ENCODE measurements around the gene MYRFL.

Gene MYRFL

DNA sequence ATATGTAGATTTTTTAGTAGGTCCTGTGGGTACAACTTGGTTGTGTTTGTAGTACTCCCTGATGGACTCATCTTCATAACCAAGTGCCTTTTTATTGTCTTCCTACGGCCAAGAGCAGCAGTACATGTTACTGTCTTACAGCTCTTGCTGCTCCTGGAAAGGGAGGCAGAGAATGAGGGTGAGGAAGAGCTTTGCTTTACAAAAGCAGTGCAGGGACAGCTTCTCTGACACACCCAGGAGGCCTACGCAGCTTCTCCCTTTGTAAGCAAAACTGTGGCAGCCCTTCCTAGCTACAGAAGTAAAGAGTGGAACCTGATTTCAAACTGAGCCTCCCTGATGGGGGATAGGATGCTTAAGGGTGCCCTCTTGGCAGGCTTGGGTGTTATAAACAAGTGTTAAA, 18.6 kb downstream of the MYRFL start:
- no peak overlapping the region for H2BK5ac ChIP-seq (ENCODE audit: low read depth, low read length, poor library complexity)
- H3K18ac ChIP-seq (ENCODE audit: low read length): no peak overlapping the region
- H3K23ac ChIP-seq (ENCODE audit: low read length): no peak overlapping the region
- no peak overlapping the region for H4K8ac ChIP-seq (ENCODE audit: low read depth, low read length)
- no peak for DNase-seq
- H3K14ac ChIP-seq (ENCODE audit: low read length): no peak overlapping the region
- no CpG with 5 or more reads among the region's 2 CpGs for WGBS (ENCODE audit: extremely low coverage, insufficient coverage, insufficient read length)
- H3K4me1 ChIP-seq (ENCODE audit: control insufficient read depth in 1 of 2, insufficient read depth in 2 of 2, low read length in 2 of 2): no peaks in the 10 kb centered on the region
- no peaks in the 10 kb centered on the region for H3K79me2 ChIP-seq (ENCODE audit: control insufficient read depth, insufficient read depth, low read length, poor library complexity)
- H3K79me1 ChIP-seq (ENCODE audit: low read length): no peaks in the 10 kb centered on the region
- no peaks in the 10 kb centered on the region for H3K9me3 ChIP-seq (ENCODE audit: insufficient read depth, low read depth, low read length)
- no peak overlapping the region for H3K4me2 ChIP-seq (ENCODE audit: low read length)
- no peak overlapping the region for H3K4ac ChIP-seq (ENCODE audit: low read depth, low read length)
- H3K4me3 ChIP-seq (ENCODE audit: low read depth, low read length): no peak overlapping the region
- H2BK120ac ChIP-seq (ENCODE audit: insufficient read depth, low read length, poor library complexity): no peak overlapping the region
- no peak overlapping the region for H2AFZ ChIP-seq (ENCODE audit: insufficient read depth, low read length, poor library complexity)
- H3K9ac ChIP-seq (ENCODE audit: low read length): no peak overlapping the region
- H4K91ac ChIP-seq (ENCODE audit: low read depth, low read length): no peak overlapping the region
- no peaks in the 10 kb centered on the region for H3K36me3 ChIP-seq (ENCODE audit: control insufficient read depth in 1 of 2, insufficient read depth in 2 of 2, low read length in 2 of 2)
- no peak overlapping the region for H2BK12ac ChIP-seq (ENCODE audit: low read length)
- H4K12ac ChIP-seq (ENCODE audit: low read depth, low read length): no peak overlapping the region
- no peaks in the 10 kb centered on the region for H3K27me3 ChIP-seq (ENCODE audit: insufficient read depth, low read length)
- no peak overlapping the region for H2AK5ac ChIP-seq (ENCODE audit: low read length)
- no peak overlapping the region for H3K27ac ChIP-seq (ENCODE audit: low read depth, low read length)

GRCh38 chr12:69844416-69844815, 19.4 kb downstream of the MYRFL start:
- H2AK5ac ChIP-seq (ENCODE audit: low read length): no peak overlapping the region
- H3K27ac ChIP-seq (ENCODE audit: low read depth, low read length): no peak overlapping the region
- no peaks in the 10 kb centered on the region for H3K27me3 ChIP-seq (ENCODE audit: insufficient read depth, low read length)
- no peak overlapping the region for H3K18ac ChIP-seq (ENCODE audit: low read length)
- H3K4ac ChIP-seq (ENCODE audit: low read depth, low read length): no peak overlapping the region
- H3K36me3 ChIP-seq (ENCODE audit: control insufficient read depth in 1 of 2, insufficient read depth in 2 of 2, low read length in 2 of 2): no peaks in the 10 kb centered on the region
- H3K4me3 ChIP-seq (ENCODE audit: low read depth, low read length): no peak overlapping the region
- H4K91ac ChIP-seq (ENCODE audit: low read depth, low read length): no peak overlapping the region
- H3K4me2 ChIP-seq (ENCODE audit: low read length): no peak overlapping the region
- no peak overlapping the region for H3K14ac ChIP-seq (ENCODE audit: low read length)
- no peak overlapping the region for H2AFZ ChIP-seq (ENCODE audit: insufficient read depth, low read length, poor library complexity)
- no peak overlapping the region for H2BK12ac ChIP-seq (ENCODE audit: low read length)
- DNase-seq: no peak
- H4K12ac ChIP-seq (ENCODE audit: low read depth, low read length): no peak overlapping the region
- no peaks in the 10 kb centered on the region for H3K9me3 ChIP-seq (ENCODE audit: insufficient read depth, low read depth, low read length)
- H3K79me2 ChIP-seq (ENCODE audit: control insufficient read depth, insufficient read depth, low read length, poor library complexity): no peaks in the 10 kb centered on the region
- WGBS (ENCODE audit: extremely low coverage, insufficient coverage, insufficient read length): no CpG with 5 or more reads among the region's 7 CpGs
- H3K4me1 ChIP-seq (ENCODE audit: control insufficient read depth in 1 of 2, insufficient read depth in 2 of 2, low read length in 2 of 2): no peaks in the 10 kb centered on the region
- H2BK120ac ChIP-seq (ENCODE audit: insufficient read depth, low read length, poor library complexity): no peak overlapping the region
- H3K79me1 ChIP-seq (ENCODE audit: low read length): no peaks in the 10 kb centered on the region
- no peak overlapping the region for H4K8ac ChIP-seq (ENCODE audit: low read depth, low read length)
- no peak overlapping the region for H3K9ac ChIP-seq (ENCODE audit: low read length)
- H2BK5ac ChIP-seq (ENCODE audit: low read depth, low read length, poor library complexity): no peak overlapping the region
- no peak overlapping the region for H3K23ac ChIP-seq (ENCODE audit: low read length)

- no peaks in the 10 kb centered on the region for H3K27me3 ChIP-seq (ENCODE audit: insufficient read depth, low read length)
- no peak overlapping the region for H2BK5ac ChIP-seq (ENCODE audit: low read depth, low read length, poor library complexity)
- no peaks in the 10 kb centered on the region for H3K79me2 ChIP-seq (ENCODE audit: control insufficient read depth, insufficient read depth, low read length, poor library complexity)
- no peak overlapping the region for H4K91ac ChIP-seq (ENCODE audit: low read depth, low read length)
- no peaks in the 10 kb centered on the region for H3K36me3 ChIP-seq (ENCODE audit: control insufficient read depth in 1 of 2, insufficient read depth in 2 of 2, low read length in 2 of 2)
- no peak overlapping the region for H2BK12ac ChIP-seq (ENCODE audit: low read length)
- H2BK120ac ChIP-seq (ENCODE audit: insufficient read depth, low read length, poor library complexity): no peak overlapping the region
- H3K9me3 ChIP-seq (ENCODE audit: insufficient read depth, low read depth, low read length): no peaks in the 10 kb centered on the region
- no peak overlapping the region for H3K9ac ChIP-seq (ENCODE audit: low read length)
- no peak overlapping the region for H2AFZ ChIP-seq (ENCODE audit: insufficient read depth, low read length, poor library complexity)
- no peaks in the 10 kb centered on the region for H3K4me1 ChIP-seq (ENCODE audit: control insufficient read depth in 1 of 2, insufficient read depth in 2 of 2, low read length in 2 of 2)
- no peak overlapping the region for H2AK5ac ChIP-seq (ENCODE audit: low read length)
- no peak overlapping the region for H3K4ac ChIP-seq (ENCODE audit: low read depth, low read length)
- no peak overlapping the region for H4K8ac ChIP-seq (ENCODE audit: low read depth, low read length)
- no peak overlapping the region for H4K12ac ChIP-seq (ENCODE audit: low read depth, low read length)
- H3K18ac ChIP-seq (ENCODE audit: low read length): no peak overlapping the region
- no peak overlapping the region for H3K23ac ChIP-seq (ENCODE audit: low read length)
- H3K27ac ChIP-seq (ENCODE audit: low read depth, low read length): no peak overlapping the region
- no CpG with 5 or more reads among the region's 4 CpGs for WGBS (ENCODE audit: extremely low coverage, insufficient coverage, insufficient read length)
- H3K4me3 ChIP-seq (ENCODE audit: low read depth, low read length): no peak overlapping the region
- no peak overlapping the region for H3K14ac ChIP-seq (ENCODE audit: low read length)
- no peak overlapping the region for H3K4me2 ChIP-seq (ENCODE audit: low read length)
- DNase-seq: no peak
- no peaks in the 10 kb centered on the region for H3K79me1 ChIP-seq (ENCODE audit: low read length)
Observed at GRCh38 chr12:69844836-69845235, 19.8 kb downstream of the MYRFL start.

DNA sequence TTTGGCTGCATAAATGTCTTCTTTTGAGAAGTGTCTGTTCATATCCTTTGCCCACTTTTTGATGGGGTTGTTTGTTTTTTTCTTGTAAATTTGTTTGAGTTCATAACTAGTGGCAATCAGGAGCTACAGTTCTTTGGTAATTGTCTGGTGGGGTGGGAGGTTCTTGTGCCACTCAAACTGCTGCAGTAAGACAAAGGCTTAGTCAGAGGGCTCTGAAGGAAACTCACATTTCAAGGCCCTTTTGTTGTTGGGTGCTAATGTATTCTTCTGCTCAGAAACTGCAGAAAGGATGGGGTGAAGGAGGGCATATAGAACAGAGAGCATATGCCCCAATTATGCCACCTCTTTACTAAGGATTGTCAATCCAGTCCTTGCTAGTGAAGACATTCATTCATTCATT, 21.9 kb downstream of the MYRFL start:
- H3K9me3 ChIP-seq (ENCODE audit: insufficient read depth, low read depth, low read length): no peaks in the 10 kb centered on the region
- no peaks in the 10 kb centered on the region for H3K27me3 ChIP-seq (ENCODE audit: insufficient read depth, low read length)
- no peak overlapping the region for H3K4me3 ChIP-seq (ENCODE audit: low read depth, low read length)
- no peak overlapping the region for H4K91ac ChIP-seq (ENCODE audit: low read depth, low read length)
- no peak overlapping the region for H4K8ac ChIP-seq (ENCODE audit: low read depth, low read length)
- no peaks in the 10 kb centered on the region for H3K36me3 ChIP-seq (ENCODE audit: control insufficient read depth in 1 of 2, insufficient read depth in 2 of 2, low read length in 2 of 2)
- no peak overlapping the region for H2BK5ac ChIP-seq (ENCODE audit: low read depth, low read length, poor library complexity)
- H3K27ac ChIP-seq (ENCODE audit: low read depth, low read length): no peak overlapping the region
- H3K4ac ChIP-seq (ENCODE audit: low read depth, low read length): no peak overlapping the region
- H3K4me2 ChIP-seq (ENCODE audit: low read length): no peak overlapping the region
- H3K18ac ChIP-seq (ENCODE audit: low read length): no peak overlapping the region
- no peaks in the 10 kb centered on the region for H3K79me1 ChIP-seq (ENCODE audit: low read length)
- no peak overlapping the region for H2AK5ac ChIP-seq (ENCODE audit: low read length)
- H3K23ac ChIP-seq (ENCODE audit: low read length): no peak overlapping the region
- no peak overlapping the region for H2AFZ ChIP-seq (ENCODE audit: insufficient read depth, low read length, poor library complexity)
- no peak overlapping the region for H2BK120ac ChIP-seq (ENCODE audit: insufficient read depth, low read length, poor library complexity)
- no peak for DNase-seq
- H3K79me2 ChIP-seq (ENCODE audit: control insufficient read depth, insufficient read depth, low read length, poor library complexity): no peaks in the 10 kb centered on the region
- no peaks in the 10 kb centered on the region for H3K4me1 ChIP-seq (ENCODE audit: control insufficient read depth in 1 of 2, insufficient read depth in 2 of 2, low read length in 2 of 2)
- H3K9ac ChIP-seq (ENCODE audit: low read length): no peak overlapping the region
- no peak overlapping the region for H3K14ac ChIP-seq (ENCODE audit: low read length)
- no peak overlapping the region for H2BK12ac ChIP-seq (ENCODE audit: low read length)
- no peak overlapping the region for H4K12ac ChIP-seq (ENCODE audit: low read depth, low read length)

DNA sequence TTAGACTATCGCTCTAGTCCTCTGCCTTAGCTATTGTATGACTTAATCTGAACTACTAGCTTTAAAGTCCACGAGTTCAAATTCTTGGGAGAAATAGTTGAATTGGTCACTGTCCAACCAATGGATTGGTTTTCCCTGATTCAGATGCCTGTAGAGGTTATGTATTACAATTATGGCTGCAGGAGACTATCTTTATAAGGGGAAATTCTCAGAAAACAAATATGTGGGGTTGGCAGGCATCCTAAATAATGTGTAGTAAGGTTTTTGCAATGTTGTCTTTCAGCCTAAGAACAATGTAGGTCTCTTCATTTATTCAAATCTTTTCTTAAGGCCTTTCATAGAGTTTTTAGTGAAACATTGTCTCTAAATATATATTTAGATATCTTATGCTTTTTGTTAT, 26.9 kb downstream of the MYRFL start:
- H3K14ac ChIP-seq (ENCODE audit: low read length): no peak overlapping the region
- H4K91ac ChIP-seq (ENCODE audit: low read depth, low read length): no peak overlapping the region
- no peak overlapping the region for H3K4ac ChIP-seq (ENCODE audit: low read depth, low read length)

More for the DNA sequence above, 26.9 kb downstream of the MYRFL start:
- Histone ChIP-seq H3K27me3 (ENCODE audit: insufficient read depth, low read length) (no peaks in the 10 kb centered on the region), H3K79me1 (ENCODE audit: low read length) (no peaks in the 10 kb centered on the region), H2AFZ (ENCODE audit: insufficient read depth, low read length, poor library complexity) (no peak overlapping the region), H3K27ac (ENCODE audit: low read depth, low read length) (no peak overlapping the region), H3K36me3 (ENCODE audit: control insufficient read depth in 1 of 2, insufficient read depth in 2 of 2, low read length in 2 of 2) (no peaks in the 10 kb centered on the region), H3K4me2 (ENCODE audit: low read length) (no peak overlapping the region), H3K9me3 (ENCODE audit: insufficient read depth, low read depth, low read length) (peaks cover 2% of the 10 kb centered on the region), H2BK5ac (ENCODE audit: low read depth, low read length, poor library complexity) (no peak overlapping the region), H2AK5ac (ENCODE audit: low read length) (no peak overlapping the region), H3K18ac (ENCODE audit: low read length) (no peak overlapping the region), H3K23ac (ENCODE audit: low read length) (no peak overlapping the region), H2BK12ac (ENCODE audit: low read length) (no peak overlapping the region), H3K4me1 (ENCODE audit: control insufficient read depth in 1 of 2, insufficient read depth in 2 of 2, low read length in 2 of 2) (no peaks in the 10 kb centered on the region), H3K4me3 (ENCODE audit: low read depth, low read length) (no peak overlapping the region), H2BK120ac (ENCODE audit: insufficient read depth, low read length, poor library complexity) (no peak overlapping the region), H3K79me2 (ENCODE audit: control insufficient read depth, insufficient read depth, low read length, poor library complexity) (no peaks in the 10 kb centered on the region), H4K8ac (ENCODE audit: low read depth, low read length) (no peak overlapping the region), H4K12ac (ENCODE audit: low read depth, low read length) (no peak overlapping the region), H3K9ac (ENCODE audit: low read length) (no peak overlapping the region)
- DNase-seq: no peak
- no CpG with 5 or more reads among the region's 2 CpGs for WGBS (ENCODE audit: extremely low coverage, insufficient coverage, insufficient read length)

Measured in trophoblast cell (in vitro differentiated cells and primary cell).